ENCODE results near the gene MRC2. TPM values are rescaled to one million over a fixed set of nuclear protein-coding genes. Genes with fewer than 3 reads are reported as not detected.

MRC2 gene
- total and polyA plus RNA-seq, 9 of the 15 experiments (the other 6 are each of a cell fraction or from before 2014, with no cell fraction given), result 0.28 to 11.5 (median 6.6) TPM

DNA sequence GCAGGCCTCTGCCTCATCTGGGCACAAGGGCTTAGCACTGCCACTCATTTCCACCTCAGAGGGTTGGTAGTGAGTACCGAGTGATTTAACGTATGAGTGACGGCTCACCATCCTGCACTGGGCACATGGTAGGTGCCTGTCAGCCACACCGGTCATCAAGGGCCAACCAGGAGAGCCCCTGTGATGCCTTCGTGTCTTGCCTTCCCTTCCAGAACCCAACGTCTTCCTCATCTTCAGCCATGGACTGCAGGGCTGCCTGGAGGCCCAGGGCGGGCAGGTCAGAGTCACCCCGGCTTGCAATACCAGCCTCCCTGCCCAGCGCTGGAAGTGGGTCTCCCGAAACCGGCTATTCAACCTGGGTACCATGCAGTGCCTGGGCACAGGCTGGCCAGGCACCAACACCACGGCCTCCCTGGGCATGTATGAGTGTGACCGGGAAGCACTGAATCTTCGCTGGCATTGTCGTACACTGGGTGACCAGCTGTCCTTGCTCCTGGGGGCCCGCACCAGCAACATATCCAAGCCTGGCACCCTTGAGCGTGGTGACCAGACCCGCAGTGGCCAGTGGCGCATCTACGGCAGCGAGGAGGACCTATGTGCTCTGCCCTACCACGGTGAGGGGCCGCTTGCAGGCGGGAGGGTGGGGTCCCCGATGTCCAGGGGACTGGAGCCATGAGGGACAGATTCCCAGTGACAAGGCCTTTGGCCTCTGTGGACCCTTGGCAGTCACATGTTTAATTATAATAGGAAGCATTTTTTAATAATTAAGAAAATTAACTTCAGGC is 37.1 kb downstream of the MRC2 start:
- no TSS peak for BruUV-seq (replicated peaks)
- H3K4me3 ChIP-seq, result no peak overlapping the region
- no peaks in the 10 kb centered on the region for H3K79me2 ChIP-seq (ENCODE audit: control insufficient read depth, insufficient read depth, low read length)
- intact Hi-C loops (cut with micrococcal nuclease) (no loop called here), in situ Hi-C loops (cut with MboI) (no loop called here)
- no peak overlapping the region for H2AFZ ChIP-seq (ENCODE audit: low read depth, low read length)
- H3K36me3 ChIP-seq (ENCODE audit: control insufficient read depth, insufficient read depth, low read length), result no peaks in the 10 kb centered on the region
- POLR2A ChIA-PET, result no interaction called here
- no peaks in the 10 kb centered on the region for H3K9me1 ChIP-seq (ENCODE audit: control insufficient read depth, insufficient read depth, low read length)
- no peak for FAIRE-seq
- H3K27ac ChIP-seq (ENCODE audit: extremely low read depth, low read depth, low read length), result no peak overlapping the region
- H3K27me3 ChIP-seq (ENCODE audit: control insufficient read depth in 2 of 2, insufficient read depth in 2 of 2, low read length in 2 of 2), result peaks cover 3 to 11% of the 10 kb centered on the region in 2 experiments; a peak in 3 of 5 replicates
- no peak for DNase-seq (ENCODE audit: extremely low read depth in 1 of 4, low spot score in 3 of 4)
- H3K4me1 ChIP-seq (replicated peaks in 1 of 2; ENCODE audit: control insufficient read depth in 2 of 2, insufficient read depth in 2 of 2, low read length in 2 of 2), result peaks cover 0 to 25% of the 10 kb centered on the region in 2 experiments; a peak in 2 of 5 replicates
- H3K9me3 ChIP-seq (replicated peaks; ENCODE audit: control insufficient read depth, insufficient read depth, low read depth, low read length), result no peaks in the 10 kb centered on the region
- no peak overlapping the region for H3K4me2 ChIP-seq (ENCODE audit: insufficient read depth, low read length)
- CTCF ChIA-PET (ENCODE audit: low intra/inter-chr PET ratio), result no interaction called here
- ATAC-seq, result no peak
- TF ChIP-seq HLTF (IDR thresholded peaks at IDR 0.05) (no peak), ZFP36 (IDR thresholded peaks at IDR 0.05; ENCODE audit: low read depth, low read length, partially characterized antibody) (no peak), TFAM (CRISPR knock-in tag; conservative IDR thresholded peaks at IDR 0.05) (no peak), CBFB (CRISPR knock-in tag; IDR thresholded peaks at IDR 0.05) (0 out of 2 replicates have a peak, but pooled peaks have one; percentile 32), ZKSCAN3 (CRISPR knock-in tag; IDR thresholded peaks at IDR 0.05) (no peak)
- TF ChIP-seq, protein P1, sequence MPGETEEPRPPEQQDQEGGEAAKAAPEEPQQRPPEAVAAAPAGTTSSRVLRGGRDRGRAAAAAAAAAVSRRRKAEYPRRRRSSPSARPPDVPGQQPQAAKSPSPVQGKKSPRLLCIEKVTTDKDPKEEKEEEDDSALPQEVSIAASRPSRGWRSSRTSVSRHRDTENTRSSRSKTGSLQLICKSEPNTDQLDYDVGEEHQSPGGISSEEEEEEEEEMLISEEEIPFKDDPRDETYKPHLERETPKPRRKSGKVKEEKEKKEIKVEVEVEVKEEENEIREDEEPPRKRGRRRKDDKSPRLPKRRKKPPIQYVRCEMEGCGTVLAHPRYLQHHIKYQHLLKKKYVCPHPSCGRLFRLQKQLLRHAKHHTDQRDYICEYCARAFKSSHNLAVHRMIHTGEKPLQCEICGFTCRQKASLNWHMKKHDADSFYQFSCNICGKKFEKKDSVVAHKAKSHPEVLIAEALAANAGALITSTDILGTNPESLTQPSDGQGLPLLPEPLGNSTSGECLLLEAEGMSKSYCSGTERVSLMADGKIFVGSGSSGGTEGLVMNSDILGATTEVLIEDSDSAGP (CRISPR knock-in tag; IDR thresholded peaks at IDR 0.05), result no peak
- TF ChIP-seq, protein P2, sequence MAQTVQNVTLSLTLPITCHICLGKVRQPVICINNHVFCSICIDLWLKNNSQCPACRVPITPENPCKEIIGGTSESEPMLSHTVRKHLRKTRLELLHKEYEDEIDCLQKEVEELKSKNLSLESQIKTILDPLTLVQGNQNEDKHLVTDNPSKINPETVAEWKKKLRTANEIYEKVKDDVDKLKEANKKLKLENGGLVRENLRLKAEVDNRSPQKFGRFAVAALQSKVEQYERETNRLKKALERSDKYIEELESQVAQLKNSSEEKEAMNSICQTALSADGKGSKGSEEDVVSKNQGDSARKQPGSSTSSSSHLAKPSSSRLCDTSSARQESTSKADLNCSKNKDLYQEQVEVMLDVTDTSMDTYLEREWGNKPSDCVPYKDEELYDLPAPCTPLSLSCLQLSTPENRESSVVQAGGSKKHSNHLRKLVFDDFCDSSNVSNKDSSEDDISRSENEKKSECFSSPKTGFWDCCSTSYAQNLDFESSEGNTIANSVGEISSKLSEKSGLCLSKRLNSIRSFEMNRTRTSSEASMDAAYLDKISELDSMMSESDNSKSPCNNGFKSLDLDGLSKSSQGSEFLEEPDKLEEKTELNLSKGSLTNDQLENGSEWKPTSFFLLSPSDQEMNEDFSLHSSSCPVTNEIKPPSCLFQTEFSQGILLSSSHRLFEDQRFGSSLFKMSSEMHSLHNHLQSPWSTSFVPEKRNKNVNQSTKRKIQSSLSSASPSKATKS (CRISPR knock-in tag; IDR thresholded peaks at IDR 0.05), result no peak
- H3K9ac ChIP-seq (ENCODE audit: insufficient read depth in 1 of 2, low read depth in 2 of 2, low read length in 2 of 2), result no peak overlapping the region
- no peaks in the 10 kb centered on the region for H4K20me1 ChIP-seq (replicated peaks; ENCODE audit: control insufficient read depth, insufficient read depth, low read length)
- WGBS (ENCODE audit: insufficient coverage, low coverage, missing lambda C conversion rate), result 60% methylated on average over 24 of the region's 25 CpGs

Data from K562 (cell line).